ENCODE measurements around the gene HRH1.
"Not testable (repeated sequence)": the region's sequence is repeated elsewhere in the genome, so short reads cannot be mapped to it uniquely, and the experiment has no call there.

Gene HRH1

DNA sequence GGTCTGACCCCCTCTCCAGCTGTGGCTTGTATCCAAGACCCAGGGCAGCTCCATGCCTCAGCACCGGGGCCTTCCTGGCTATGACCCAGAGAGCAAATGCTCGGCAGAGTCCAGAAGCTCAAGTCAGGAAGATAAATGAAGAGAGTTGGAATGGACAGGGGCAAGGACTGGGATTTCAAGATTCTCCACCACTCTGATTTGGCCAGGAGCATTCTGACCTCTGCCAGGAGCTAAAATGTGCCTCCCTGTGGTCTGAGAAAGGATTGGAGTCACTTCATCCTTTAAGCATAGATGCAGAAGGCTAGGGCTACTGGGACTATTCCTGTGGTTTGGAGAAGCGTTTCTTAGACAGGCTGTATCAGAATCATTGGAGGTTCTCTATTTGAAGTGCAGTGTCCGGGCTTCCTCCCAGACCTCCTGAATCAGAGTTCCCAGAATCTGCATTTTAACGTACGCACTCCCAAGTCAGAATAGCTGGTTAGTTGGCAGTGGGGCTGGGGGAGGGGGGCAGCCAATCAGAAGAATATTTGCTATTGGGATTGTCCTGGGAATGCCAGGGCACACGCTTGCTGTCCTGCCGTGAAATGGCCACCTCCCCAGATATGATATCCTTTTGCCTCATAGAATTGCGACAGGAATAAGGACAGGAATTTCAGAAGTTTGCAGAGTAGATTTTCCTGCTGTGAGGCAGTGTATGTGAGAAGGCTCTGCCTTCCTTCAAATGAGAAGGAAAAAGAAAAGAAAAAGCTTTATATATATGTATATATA lies 57.4 kb downstream of the HRH1 start:
- TF ChIP-seq, protein P1, sequence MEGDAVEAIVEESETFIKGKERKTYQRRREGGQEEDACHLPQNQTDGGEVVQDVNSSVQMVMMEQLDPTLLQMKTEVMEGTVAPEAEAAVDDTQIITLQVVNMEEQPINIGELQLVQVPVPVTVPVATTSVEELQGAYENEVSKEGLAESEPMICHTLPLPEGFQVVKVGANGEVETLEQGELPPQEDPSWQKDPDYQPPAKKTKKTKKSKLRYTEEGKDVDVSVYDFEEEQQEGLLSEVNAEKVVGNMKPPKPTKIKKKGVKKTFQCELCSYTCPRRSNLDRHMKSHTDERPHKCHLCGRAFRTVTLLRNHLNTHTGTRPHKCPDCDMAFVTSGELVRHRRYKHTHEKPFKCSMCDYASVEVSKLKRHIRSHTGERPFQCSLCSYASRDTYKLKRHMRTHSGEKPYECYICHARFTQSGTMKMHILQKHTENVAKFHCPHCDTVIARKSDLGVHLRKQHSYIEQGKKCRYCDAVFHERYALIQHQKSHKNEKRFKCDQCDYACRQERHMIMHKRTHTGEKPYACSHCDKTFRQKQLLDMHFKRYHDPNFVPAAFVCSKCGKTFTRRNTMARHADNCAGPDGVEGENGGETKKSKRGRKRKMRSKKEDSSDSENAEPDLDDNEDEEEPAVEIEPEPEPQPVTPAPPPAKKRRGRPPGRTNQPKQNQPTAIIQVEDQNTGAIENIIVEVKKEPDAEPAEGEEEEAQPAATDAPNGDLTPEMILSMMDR (IDR thresholded peaks at IDR 0.05; ENCODE audit: borderline replicate concordance, control extremely low read depth, extremely low read depth, insufficient read depth, missing control alignments) = no peak
- no peak for DNase-seq (ENCODE audit: low spot score)
- in situ Hi-C loops (cut with MboI; ENCODE audit: low sequenced_read_pairs, unreplicated experiment) = no loop called here

GRCh38 chr3:11212299-11212608 lies 58.0 kb downstream of the HRH1 start:
- TF ChIP-seq, protein P1 (IDR thresholded peaks at IDR 0.05; ENCODE audit: borderline replicate concordance, control extremely low read depth, extremely low read depth, insufficient read depth, missing control alignments) = no peak
- no peak for DNase-seq (ENCODE audit: low spot score)
- in situ Hi-C loops (cut with MboI; ENCODE audit: low sequenced_read_pairs, unreplicated experiment) = no loop called here

DNA sequence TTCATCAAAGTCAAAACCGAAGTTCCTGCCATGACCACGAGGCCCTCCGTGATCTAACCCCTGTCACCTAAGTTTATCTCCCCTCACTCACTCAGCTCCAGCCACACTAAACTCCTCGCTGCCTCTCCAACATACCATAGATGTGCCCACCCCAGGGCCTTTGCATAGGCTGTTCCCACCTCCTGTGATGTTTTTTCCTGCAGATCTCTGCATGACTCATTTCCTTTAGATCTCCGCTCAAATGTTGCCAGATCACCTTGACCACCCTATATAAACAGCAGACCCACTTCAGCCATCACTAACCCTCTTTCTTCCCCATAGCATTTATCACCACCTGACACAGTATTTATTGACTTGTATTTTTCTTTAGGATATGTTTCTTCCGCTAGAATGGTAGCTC lies 58.5 kb downstream of the HRH1 start:
- no peak for DNase-seq (ENCODE audit: low spot score)
- in situ Hi-C loops (cut with MboI; ENCODE audit: low sequenced_read_pairs, unreplicated experiment) = no loop called here
- TF ChIP-seq, protein P1 (IDR thresholded peaks at IDR 0.05; ENCODE audit: borderline replicate concordance, control extremely low read depth, extremely low read depth, insufficient read depth, missing control alignments) = no peak

DNA sequence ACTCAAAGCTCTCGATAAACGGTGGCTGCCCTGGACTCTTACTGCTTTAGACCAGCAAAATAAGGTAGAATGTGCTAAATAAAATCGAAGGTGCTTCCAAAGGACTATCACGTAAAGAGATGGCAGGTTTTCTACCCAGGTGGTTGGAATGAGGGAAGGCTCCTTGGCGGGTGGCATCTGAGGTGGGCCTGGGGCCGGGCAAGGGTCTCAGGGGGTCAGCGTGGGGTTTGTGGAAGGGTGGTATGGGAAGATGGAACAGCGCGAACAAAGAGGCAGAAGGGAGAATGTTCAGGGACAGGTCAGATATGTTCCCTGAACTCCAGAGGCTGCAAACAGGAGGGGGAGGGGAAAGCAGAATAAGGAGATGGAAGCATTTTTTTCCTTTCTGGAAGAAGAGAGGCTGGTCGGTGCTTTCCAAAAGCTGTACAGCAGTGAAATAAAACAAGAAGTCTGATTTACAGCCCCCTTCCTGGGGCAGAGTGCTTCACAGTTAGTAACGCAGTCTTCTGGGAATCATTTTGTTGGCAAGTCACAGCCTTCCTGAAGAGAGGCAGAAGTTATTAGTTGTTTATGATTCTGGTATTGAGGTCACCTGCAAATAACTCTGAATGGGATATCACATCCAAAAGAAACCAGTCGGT lies 59.6 kb downstream of the HRH1 start:
- TF ChIP-seq, protein P1 (IDR thresholded peaks at IDR 0.05; ENCODE audit: borderline replicate concordance, control extremely low read depth, extremely low read depth, insufficient read depth, missing control alignments) = no peak
- no peak for DNase-seq (ENCODE audit: low spot score)
- in situ Hi-C loops (cut with MboI; ENCODE audit: low sequenced_read_pairs, unreplicated experiment) = no loop called here

- in situ Hi-C loops (cut with MboI; ENCODE audit: low sequenced_read_pairs, unreplicated experiment) = no loop called here
- no peak for DNase-seq (ENCODE audit: low spot score)
- TF ChIP-seq, protein P1 (IDR thresholded peaks at IDR 0.05; ENCODE audit: borderline replicate concordance, control extremely low read depth, extremely low read depth, insufficient read depth, missing control alignments) = no peak
Observed at GRCh38 chr3:11214451-11214978, 60.2 kb downstream of the HRH1 start.

DNA sequence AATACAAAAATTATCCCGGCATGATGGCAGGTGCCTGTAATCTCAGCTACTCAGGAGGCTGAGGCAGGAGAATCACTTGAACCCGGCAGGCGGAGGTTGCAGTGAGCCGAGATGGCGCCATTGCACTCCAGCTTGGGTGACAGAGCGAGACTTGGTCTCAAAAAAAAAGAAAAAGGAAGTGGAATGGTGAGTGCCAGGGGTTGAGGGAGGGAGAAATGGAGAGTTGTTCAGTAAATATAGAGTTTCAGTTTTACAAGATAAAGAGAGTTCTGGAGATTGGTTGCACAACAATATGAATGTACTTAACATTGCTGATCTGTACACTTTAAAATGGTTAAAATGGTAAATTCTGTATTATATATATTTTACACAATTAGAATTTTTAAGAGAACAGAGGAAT lies 63.1 kb downstream of the HRH1 start:
- in situ Hi-C loops (cut with MboI; ENCODE audit: low sequenced_read_pairs, unreplicated experiment); DNase-seq (ENCODE audit: low spot score): not testable (repeated sequence)

DNA sequence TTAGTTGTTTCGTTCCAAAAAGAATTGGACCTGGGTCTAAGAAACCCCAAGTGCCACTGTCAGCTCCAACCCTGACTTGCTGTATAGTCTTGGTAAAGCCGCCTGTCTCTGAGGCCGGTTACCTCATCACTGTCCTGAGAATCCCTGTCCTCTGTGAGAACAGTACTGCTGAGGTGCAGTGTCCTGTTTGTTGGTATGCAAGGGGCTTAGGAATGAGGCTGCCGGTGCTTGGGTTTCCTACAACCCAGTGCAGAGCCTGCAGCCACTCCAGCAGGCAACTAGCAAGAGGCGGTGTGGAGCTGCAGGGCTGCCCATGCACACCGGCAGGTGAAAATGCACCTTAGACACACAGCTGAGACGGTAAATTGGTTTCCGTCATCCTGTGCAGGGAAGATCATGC lies 65.9 kb downstream of the HRH1 start:
- no peak for DNase-seq (ENCODE audit: low spot score)
- in situ Hi-C loops (cut with MboI; ENCODE audit: low sequenced_read_pairs, unreplicated experiment) = no loop called here
- TF ChIP-seq, protein P1 (IDR thresholded peaks at IDR 0.05; ENCODE audit: borderline replicate concordance, control extremely low read depth, extremely low read depth, insufficient read depth, missing control alignments) = no peak

Measured in GM13976 (cell line).